GM12892 (cell line): Measurements from ENCODE around the gene GUCA2A.

Experiments used
- POLR2A ChIP-seq: IDR thresholded peaks from 2 replicates; pipeline ENCODE4 v1.6.1; 2011; ENCODE audit warnings: low read depth, low read length, control low read depth
- POLR2AphosphoS5 ChIP-seq: IDR thresholded peaks from 2 replicates; pipeline ENCODE4 v1.6.1; 2011; ENCODE audit warnings: low read depth, low read length, control low read depth

DNA sequence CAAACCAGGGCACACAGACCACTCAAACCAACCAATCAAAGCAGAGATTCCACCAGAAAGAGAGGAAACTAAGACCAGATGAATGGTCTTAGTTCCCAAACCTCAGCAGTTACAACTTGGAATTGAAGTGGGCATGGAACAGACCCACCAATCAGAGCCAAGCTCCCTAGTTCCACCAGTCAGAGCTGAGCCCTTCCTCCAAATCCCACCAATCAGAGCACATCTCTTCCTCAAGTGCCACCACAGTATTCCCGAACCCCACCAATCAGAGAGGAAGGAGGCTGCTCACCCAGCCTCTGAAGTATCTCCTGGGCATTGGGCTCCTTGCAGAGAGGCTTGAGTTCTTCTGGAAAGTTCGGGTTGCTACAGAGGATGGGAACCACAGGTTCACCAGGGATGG, 1.4 kb downstream of the GUCA2A start:
- TF ChIP-seq POLR2A = no peak
- no peak for TF ChIP-seq POLR2AphosphoS5
